ENCODE data around the gene LHFPL3.

Gene LHFPL3

GRCh38 chr7:104848138-104848990, 520.0 kb downstream of the LHFPL3 start:
- TF ChIP-seq CTCF (IDR thresholded peaks at IDR 0.05) (peak; percentile 96), ZFX (IDR thresholded peaks at IDR 0.05; ENCODE audit: borderline replicate concordance) (no peak)
- no peak overlapping the region for H3K27ac ChIP-seq

GRCh38 chr7:104850374-104850773, 522.0 kb downstream of the LHFPL3 start:
- H3K27ac ChIP-seq = no peak overlapping the region
- TF ChIP-seq ZFX (IDR thresholded peaks at IDR 0.05; ENCODE audit: borderline replicate concordance) (no peak), CTCF (IDR thresholded peaks at IDR 0.05) (no peak)

GRCh38 chr7:104851268-104851667, 522.9 kb downstream of the LHFPL3 start:
- H3K27ac ChIP-seq = no peak overlapping the region
- TF ChIP-seq CTCF (IDR thresholded peaks at IDR 0.05) = no peak
- no peak for TF ChIP-seq ZFX (IDR thresholded peaks at IDR 0.05; ENCODE audit: borderline replicate concordance)

- TF ChIP-seq ZFX (IDR thresholded peaks at IDR 0.05; ENCODE audit: borderline replicate concordance) (no peak), CTCF (IDR thresholded peaks at IDR 0.05) (no peak)
- H3K27ac ChIP-seq = no peak overlapping the region
Measured at GRCh38 chr7:104852386-104852785, 524.0 kb downstream of the LHFPL3 start.

- TF ChIP-seq ZFX (IDR thresholded peaks at IDR 0.05; ENCODE audit: borderline replicate concordance) = no peak
- no peak for TF ChIP-seq CTCF (IDR thresholded peaks at IDR 0.05)
- H3K27ac ChIP-seq = no peak overlapping the region
Measured at GRCh38 chr7:104855861-104856260, 527.5 kb downstream of the LHFPL3 start.

- no peak overlapping the region for H3K27ac ChIP-seq
- TF ChIP-seq CTCF (IDR thresholded peaks at IDR 0.05) (no peak), ZFX (IDR thresholded peaks at IDR 0.05; ENCODE audit: borderline replicate concordance) (no peak)
Measured at GRCh38 chr7:104857458-104858425, 529.3 kb downstream of the LHFPL3 start.
